Heart left ventricle (tissue), 13 donors: ENCODE data around the gene NTPCR.

ENCODE experiments used
- POLR2A ChIP-seq, 2 donors: fragments of 450-650 bp; IDR thresholded peaks; one replicate each; pipeline ENCODE4 v1.6.1; 2017; ENCODE audit warnings: antibody characterized with exemption in 2 of 2, mild to moderate bottlenecking in 2 of 2, moderate library complexity in 2 of 2
- TF ChIP-seq, protein P1 (sequence below), 12 donors: fragments of 200-600 bp; sonication (generic) in 4 of 12; IDR thresholded peaks; one replicate each; pipeline versions ENCODE4 v1.5.0 to v1.8.0; 2018 to 2022; ENCODE audit warnings: antibody characterized with exemption in 12 of 12, mild to moderate bottlenecking in 5 of 12
- donor health status: ischemic (EF 13 %, LVEDD 7.1; RV severe dilation, severe dysfunction).
- donor health status: DM: no; HTN: yes; CAD: no.
- donor health status: DM: no; HTN: no; CAD: no.
- donor health status: ischemic (EF 25% LVEDD 6.9; RV normal size, moderate dysfunction).
- donor health status: ischemic (EF 25% LVEDD 5.7; RV mildly dilated, moderate dysfunction).
- donor health status: ischemic (EF 35%, LVEDD 5.7; RV mildly dilated, moderate dysfunction).
- donor health status: nonischemic (EF 11% LVEDD 7.7; RV severe dilation, severe dysfunction).
- donor health status: DM: yes; HTN: yes; CAD: no.
- donor health status: PGD.
- donor health status: ischemic (EF 29% LVEDD 5.4; RV normal size, mild dysfunction).
- donor health status: nonischemic (EF 23%, LVEDD 6.1; RV moderate dilation, normal function).

- TF ChIP-seq, protein P1, sequence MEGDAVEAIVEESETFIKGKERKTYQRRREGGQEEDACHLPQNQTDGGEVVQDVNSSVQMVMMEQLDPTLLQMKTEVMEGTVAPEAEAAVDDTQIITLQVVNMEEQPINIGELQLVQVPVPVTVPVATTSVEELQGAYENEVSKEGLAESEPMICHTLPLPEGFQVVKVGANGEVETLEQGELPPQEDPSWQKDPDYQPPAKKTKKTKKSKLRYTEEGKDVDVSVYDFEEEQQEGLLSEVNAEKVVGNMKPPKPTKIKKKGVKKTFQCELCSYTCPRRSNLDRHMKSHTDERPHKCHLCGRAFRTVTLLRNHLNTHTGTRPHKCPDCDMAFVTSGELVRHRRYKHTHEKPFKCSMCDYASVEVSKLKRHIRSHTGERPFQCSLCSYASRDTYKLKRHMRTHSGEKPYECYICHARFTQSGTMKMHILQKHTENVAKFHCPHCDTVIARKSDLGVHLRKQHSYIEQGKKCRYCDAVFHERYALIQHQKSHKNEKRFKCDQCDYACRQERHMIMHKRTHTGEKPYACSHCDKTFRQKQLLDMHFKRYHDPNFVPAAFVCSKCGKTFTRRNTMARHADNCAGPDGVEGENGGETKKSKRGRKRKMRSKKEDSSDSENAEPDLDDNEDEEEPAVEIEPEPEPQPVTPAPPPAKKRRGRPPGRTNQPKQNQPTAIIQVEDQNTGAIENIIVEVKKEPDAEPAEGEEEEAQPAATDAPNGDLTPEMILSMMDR (IDR thresholded peaks at IDR 0.05) = no peak
- no peak for TF ChIP-seq POLR2A (IDR thresholded peaks at IDR 0.05)
Measured at GRCh38 chr1:232904566-232904965, 45.8 kb upstream of the NTPCR start.
